Measurements from ENCODE around the gene AKT3. TPM values are rescaled to one million over a fixed set of nuclear protein-coding genes. Genes with fewer than 3 reads are reported as not detected.

Gene AKT3
- total RNA-seq, 1 donor from 2014 or later, result 36.2 TPM

DNA sequence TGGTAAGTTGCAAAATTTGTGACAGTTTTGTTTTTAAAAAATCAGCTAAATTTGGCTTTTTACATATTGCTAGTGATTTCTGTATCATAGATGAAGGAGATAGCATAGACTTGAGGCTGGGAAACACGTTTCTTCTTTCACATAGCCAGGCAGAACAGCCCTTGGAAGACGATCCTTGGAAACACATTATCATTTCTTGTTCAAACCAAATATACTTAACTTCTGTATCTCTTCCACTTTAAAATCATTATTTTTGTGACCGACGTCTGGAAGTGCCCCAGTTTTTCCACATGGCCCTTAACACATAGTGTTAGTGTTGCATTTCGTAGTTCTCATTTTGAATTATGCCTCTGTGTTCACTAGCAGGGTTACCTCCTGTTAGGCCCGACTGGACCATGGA is 400.7 kb downstream of the AKT3 start:
- Histone ChIP-seq H4K20me1 (ENCODE audit: low read depth) (no peaks in the 10 kb centered on the region), H2AFZ (replicated peaks) (no peak overlapping the region), H3K9me3 (ENCODE audit: low read depth) (no peaks in the 10 kb centered on the region), H3K27me3 (no peaks in the 10 kb centered on the region), H3K27ac (no peak overlapping the region), H3K79me2 (ENCODE audit: low read depth) (no peaks in the 10 kb centered on the region), H3K36me3 (no peaks in the 10 kb centered on the region), H3F3A (ENCODE audit: low read depth) (no peaks in the 10 kb centered on the region), H3K4me2 (no peak overlapping the region), H3K4me3 (no peak overlapping the region), H3K9ac (no peak overlapping the region), H3K4me1 (no peaks in the 10 kb centered on the region)
- DNase-seq (ENCODE audit: low spot score), result no peak
- peaks cover 2% of the 10 kb centered on the region for H3K4me1 Mint-ChIP-seq
- peaks cover 2% of the 10 kb centered on the region for H3K27me3 Mint-ChIP-seq (ENCODE audit: insufficient read depth, low read depth)
- TF ChIP-seq EZH2phosphoT487 (IDR thresholded peaks at IDR 0.05) (no peak), CTCF (IDR thresholded peaks at IDR 0.05) (no peak), EZH2 (IDR thresholded peaks at IDR 0.05) (no peak)
- H3K27ac Mint-ChIP-seq, result no peak overlapping the region
- no peak overlapping the region for H3K4me3 Mint-ChIP-seq
- no peaks in the 10 kb centered on the region for H3K36me3 Mint-ChIP-seq
- H3K9me3 Mint-ChIP-seq, result peaks cover 2% of the 10 kb centered on the region

DNA sequence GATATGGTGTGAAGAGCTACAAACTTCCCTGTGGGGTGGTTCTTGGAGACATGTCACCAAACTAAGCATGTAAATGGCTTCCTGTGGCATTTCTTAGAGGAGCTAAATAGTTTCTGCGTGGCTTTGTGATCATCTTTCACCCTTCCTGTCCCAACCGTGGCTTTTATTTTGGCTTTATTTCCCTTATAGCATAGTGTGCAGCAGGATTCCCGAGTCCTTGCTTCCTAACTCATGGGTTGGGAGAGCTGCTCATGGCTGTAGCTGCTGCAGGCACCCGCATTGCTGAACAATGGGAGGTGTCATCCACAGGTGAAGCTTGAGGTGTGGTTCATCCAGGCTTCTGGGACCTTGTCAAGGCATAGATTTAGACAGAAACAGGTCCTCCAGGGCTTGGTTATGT is 402.2 kb downstream of the AKT3 start:
- Histone ChIP-seq H3K4me2 (no peak overlapping the region), H3K27ac (no peak overlapping the region), H3K4me3 (no peak overlapping the region), H3K9me3 (ENCODE audit: low read depth) (no peaks in the 10 kb centered on the region), H3K27me3 (no peaks in the 10 kb centered on the region), H4K20me1 (ENCODE audit: low read depth) (no peaks in the 10 kb centered on the region), H3K4me1 (peaks cover 8% of the 10 kb centered on the region), H3K9ac (no peak overlapping the region), H3F3A (ENCODE audit: low read depth) (no peaks in the 10 kb centered on the region), H3K79me2 (ENCODE audit: low read depth) (no peaks in the 10 kb centered on the region), H2AFZ (replicated peaks) (no peak overlapping the region), H3K36me3 (no peaks in the 10 kb centered on the region)
- no peaks in the 10 kb centered on the region for H3K36me3 Mint-ChIP-seq
- no peak overlapping the region for H3K4me3 Mint-ChIP-seq
- peaks cover 11% of the 10 kb centered on the region for H3K4me1 Mint-ChIP-seq
- H3K27ac Mint-ChIP-seq, result no peak overlapping the region
- peaks cover 2% of the 10 kb centered on the region for H3K9me3 Mint-ChIP-seq
- no peak for DNase-seq (ENCODE audit: low spot score)
- no peak for TF ChIP-seq CTCF (IDR thresholded peaks at IDR 0.05)
- TF ChIP-seq EZH2 (IDR thresholded peaks at IDR 0.05), result no peak
- TF ChIP-seq EZH2phosphoT487 (IDR thresholded peaks at IDR 0.05), result no peak
- H3K27me3 Mint-ChIP-seq (ENCODE audit: insufficient read depth, low read depth), result peaks cover 2% of the 10 kb centered on the region

- no peak for DNase-seq (ENCODE audit: low spot score)
- H3K27me3 Mint-ChIP-seq (ENCODE audit: insufficient read depth, low read depth), result peaks cover 2% of the 10 kb centered on the region
- Histone ChIP-seq H4K20me1 (ENCODE audit: low read depth) (no peaks in the 10 kb centered on the region), H3K36me3 (no peaks in the 10 kb centered on the region), H3K4me1 (peaks cover 8% of the 10 kb centered on the region), H3K9ac (no peak overlapping the region), H3K9me3 (ENCODE audit: low read depth) (no peaks in the 10 kb centered on the region), H3K4me3 (no peak overlapping the region), H3K4me2 (no peak overlapping the region), H3K27ac (no peak overlapping the region), H3F3A (ENCODE audit: low read depth) (no peaks in the 10 kb centered on the region), H3K79me2 (ENCODE audit: low read depth) (no peaks in the 10 kb centered on the region), H2AFZ (replicated peaks) (no peak overlapping the region), H3K27me3 (no peaks in the 10 kb centered on the region)
- TF ChIP-seq CTCF (IDR thresholded peaks at IDR 0.05) (no peak), EZH2phosphoT487 (IDR thresholded peaks at IDR 0.05) (no peak), EZH2 (IDR thresholded peaks at IDR 0.05) (no peak)
- H3K9me3 Mint-ChIP-seq, result peaks cover 2% of the 10 kb centered on the region
- no peaks in the 10 kb centered on the region for H3K36me3 Mint-ChIP-seq
- no peak overlapping the region for H3K27ac Mint-ChIP-seq
- peaks cover 15% of the 10 kb centered on the region for H3K4me1 Mint-ChIP-seq
- no peak overlapping the region for H3K4me3 Mint-ChIP-seq
Measured at GRCh38 chr1:243447347-243447746, 402.7 kb downstream of the AKT3 start.

Measured in neural progenitor cell (in vitro differentiated cells).